HEK293T (cell line): ENCODE data around the gene XPNPEP1.

Experiments used
- CTCF ChIA-PET: fragments of 350-600 bp; formaldehyde crosslinking; extraction: SDS; loops from one replicate; lab custom pipeline; 2021; ENCODE audit warnings: antibody characterized with exemption, inconsistent platforms; lab: Yijun Ruan, JAX
- POLR2A ChIA-PET: fragments of 350-600 bp; formaldehyde crosslinking; extraction: SDS; loops from one replicate; lab custom pipeline; 2020; ENCODE audit warnings: antibody characterized with exemption, inconsistent platforms; lab: Yijun Ruan, JAX
- DNase-seq: peaks from one replicate; pipeline ENCODE4 v3.0.0; 2012; ENCODE audit warnings: mixed read lengths; ENCODE audit errors: extremely low spot score
- ARNT ChIP-seq: fragments of 450-650 bp; IDR thresholded peaks from 2 replicates; pipeline ENCODE4 v1.6.1; 2017; ENCODE audit warnings: mild to moderate bottlenecking
- BHLHE40 ChIP-seq: fragments of 450-650 bp; IDR thresholded peaks from 2 replicates; pipeline ENCODE4 v1.6.1; 2016; ENCODE audit warnings: mild to moderate bottlenecking, moderate library complexity, borderline replicate concordance
- CTBP1 ChIP-seq: fragments of 450-650 bp; IDR thresholded peaks from 2 replicates; pipeline ENCODE4 v1.6.1; 2016; ENCODE audit warnings: borderline replicate concordance
- ELF4 ChIP-seq: fragments of 450-650 bp; IDR thresholded peaks from 2 replicates; pipeline ENCODE4 v1.6.1; 2017; ENCODE audit warnings: antibody characterized with exemption
- FOXA1 ChIP-seq: fragments of 450-650 bp; IDR thresholded peaks from 2 replicates; pipeline ENCODE4 v1.6.1; 2016; ENCODE audit warnings: mild to moderate bottlenecking
- FOXK2 ChIP-seq: fragments of 450-650 bp; IDR thresholded peaks from 2 replicates; pipeline ENCODE4 v1.6.1; 2016; ENCODE audit warnings: mild to moderate bottlenecking
- FOXM1 ChIP-seq: fragments of 450-650 bp; IDR thresholded peaks from 2 replicates; pipeline ENCODE4 v1.6.1; 2017; ENCODE audit warnings: mild to moderate bottlenecking, borderline replicate concordance
- HDGF ChIP-seq: fragments of 450-650 bp; IDR thresholded peaks from 2 replicates; pipeline ENCODE4 v1.6.1; 2017; ENCODE audit warnings: antibody characterized with exemption, borderline replicate concordance
- L3MBTL2 ChIP-seq: fragments of 450-650 bp; conservative IDR thresholded peaks from 2 replicates; pipeline ENCODE4 v1.6.1; 2016; ENCODE audit warnings: mild to moderate bottlenecking
- LEF1 ChIP-seq: fragments of 450-650 bp; IDR thresholded peaks from 2 replicates; pipeline ENCODE4 v1.6.1; 2017; ENCODE audit warnings: mild to moderate bottlenecking, borderline replicate concordance
- NFRKB ChIP-seq: fragments of 450-650 bp; IDR thresholded peaks from 2 replicates; pipeline ENCODE4 v1.6.1; 2016; ENCODE audit warnings: mild to moderate bottlenecking, moderate library complexity
- PKNOX1 ChIP-seq: fragments of 450-650 bp; IDR thresholded peaks from 2 replicates; pipeline ENCODE4 v1.6.1; 2016
- SP1 ChIP-seq: fragments of 450-650 bp; IDR thresholded peaks from 2 replicates; pipeline ENCODE4 v1.6.1; 2017
- SUZ12 ChIP-seq: fragments of 450-650 bp; IDR thresholded peaks from 2 replicates; pipeline ENCODE4 v1.6.1; 2016; ENCODE audit warnings: mild to moderate bottlenecking
- TARDBP ChIP-seq: fragments of 450-650 bp; IDR thresholded peaks from 2 replicates; pipeline ENCODE4 v1.6.1; 2016
- ZNF384 ChIP-seq: fragments of 450-650 bp; IDR thresholded peaks from 2 replicates; pipeline ENCODE4 v1.6.1; 2016

XPNPEP1 gene

DNA sequence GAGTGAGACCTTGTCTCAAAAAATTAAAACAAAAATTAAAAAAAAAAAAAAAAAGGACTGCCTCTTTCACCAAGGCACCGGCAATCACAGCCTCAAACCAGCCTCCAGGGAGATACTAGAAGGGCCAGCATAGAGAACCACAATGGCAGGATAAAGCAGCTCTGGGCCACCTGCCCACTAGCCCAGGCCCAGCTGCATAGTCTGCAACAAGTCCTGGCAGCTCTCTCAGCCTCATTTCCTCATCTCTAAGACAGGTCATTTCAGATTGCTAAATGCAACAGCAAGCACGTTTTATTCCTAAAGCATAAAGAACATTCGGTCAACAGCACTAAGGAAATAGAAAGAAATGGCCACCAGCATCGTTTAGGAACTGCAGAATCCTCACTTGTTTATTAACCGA lies 28.8 kb downstream of the XPNPEP1 start:
- ChIA-PET CTCF (interaction anchor here (4.0 kb wide), 1 partner anchor 10 kb away, joined by 18 read pairs; no protein-coding TSS in a partner anchor), POLR2A (no interaction called here)
- DNase-seq = no peak
- TF ChIP-seq L3MBTL2 (no peak), ARNT (no peak), LEF1 (no peak), FOXA1 (no peak), ZNF384 (no peak), PKNOX1 (no peak), HDGF (no peak), NFRKB (no peak), BHLHE40 (no peak), FOXM1 (no peak)

- ChIA-PET CTCF (no interaction called here), POLR2A (no interaction called here)
- TF ChIP-seq FOXM1 = no peak
- no peak for TF ChIP-seq PKNOX1
- no peak for TF ChIP-seq SUZ12
- no peak for TF ChIP-seq CTBP1
- no peak for TF ChIP-seq HDGF
- TF ChIP-seq ELF4 = no peak
- no peak for TF ChIP-seq FOXA1
- TF ChIP-seq ZNF384 = no peak
- DNase-seq = no peak
These were observed 29.9 kb downstream of the XPNPEP1 start for GRCh38 chr10:109893386-109893785.

GRCh38 chr10:109892931-109893330 lies 30.4 kb downstream of the XPNPEP1 start:
- ChIA-PET POLR2A (no interaction called here), CTCF (no interaction called here)
- DNase-seq = no peak
- TF ChIP-seq L3MBTL2 = no peak
- no peak for TF ChIP-seq TARDBP
- TF ChIP-seq PKNOX1 = no peak
- TF ChIP-seq FOXM1 = no peak
- TF ChIP-seq FOXK2 = no peak
- no peak for TF ChIP-seq CTBP1

- CTCF ChIA-PET = interaction anchor here (0.5 to 0.8 kb wide), 3 partner anchors 8 to 243 kb away, joined by 3 to 6 read pairs (median 4); no protein-coding TSS in a partner anchor
- TF ChIP-seq FOXK2 (no peak), HDGF (no peak), L3MBTL2 (no peak), CTBP1 (no peak), BHLHE40 (no peak), ZNF384 (no peak), LEF1 (no peak), NFRKB (no peak), TARDBP (no peak), FOXA1 (no peak), ELF4 (no peak), ARNT (no peak), FOXM1 (no peak), SP1 (no peak), SUZ12 (no peak), PKNOX1 (no peak)
- POLR2A ChIA-PET = no interaction called here
- no peak for DNase-seq
These were observed 31.2 kb downstream of the XPNPEP1 start for GRCh38 chr10:109892117-109892516.

DNA sequence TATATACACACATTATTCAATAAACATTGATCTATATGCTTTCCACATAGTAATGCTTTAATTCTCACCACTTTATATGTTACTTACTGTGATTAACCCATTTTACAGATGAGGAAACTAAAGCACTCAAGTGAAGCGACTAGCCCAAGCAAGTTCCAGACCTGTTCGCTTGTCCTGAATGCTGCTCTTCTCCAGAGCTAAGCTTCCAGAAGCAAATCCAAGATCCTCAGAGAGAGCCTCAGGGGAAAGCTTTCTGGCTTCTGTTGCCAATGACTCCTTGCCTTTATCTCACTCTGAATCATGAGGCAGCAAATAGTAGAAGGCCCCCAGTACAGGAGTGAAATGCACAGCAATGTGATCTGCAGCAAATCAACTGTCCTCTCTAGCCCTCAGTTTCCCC lies 32.2 kb downstream of the XPNPEP1 start:
- ChIA-PET POLR2A (no interaction called here), CTCF (interaction anchor here (0.6 kb wide), 1 partner anchor 112 kb away, joined by 4 read pairs; no protein-coding TSS in a partner anchor)
- no peak for DNase-seq
- TF ChIP-seq SUZ12 (no peak), CTBP1 (no peak), ZNF384 (no peak), NFRKB (no peak), SP1 (no peak), L3MBTL2 (no peak), HDGF (no peak), TARDBP (no peak), ELF4 (no peak), ARNT (no peak), FOXK2 (no peak), LEF1 (no peak), FOXA1 (no peak)

- CTCF ChIA-PET = no interaction called here
- DNase-seq = no peak
- POLR2A ChIA-PET = no interaction called here
- no peak for TF ChIP-seq SP1
- no peak for TF ChIP-seq FOXK2
- TF ChIP-seq PKNOX1 = no peak
- no peak for TF ChIP-seq ZNF384
- TF ChIP-seq SUZ12 = no peak
- no peak for TF ChIP-seq ARNT
- no peak for TF ChIP-seq CTBP1
These were observed 33.4 kb downstream of the XPNPEP1 start for GRCh38 chr10:109889867-109890266.
